Measurements from ENCODE around the gene ZNF668.

Gene ZNF668

GRCh38 chr16:31063495-31063842 is 10.6 kb downstream of the ZNF668 start:
- in situ Hi-C loops (cut with MboI; ENCODE audit: low sequenced_read_pairs), result no loop called here

- in situ Hi-C loops (cut with MboI; ENCODE audit: low sequenced_read_pairs), result no loop called here
These were observed 12.1 kb downstream of the ZNF668 start for GRCh38 chr16:31061813-31062440.

GRCh38 chr16:31061126-31061812 is 12.8 kb downstream of the ZNF668 start:
- in situ Hi-C loops (cut with MboI; ENCODE audit: low sequenced_read_pairs), result no loop called here

- in situ Hi-C loops (cut with MboI; ENCODE audit: low sequenced_read_pairs), result no loop called here
These were observed 18.4 kb downstream of the ZNF668 start for GRCh38 chr16:31055613-31056012.

- in situ Hi-C loops (cut with MboI; ENCODE audit: low sequenced_read_pairs), result no loop called here
These were observed 21.9 kb downstream of the ZNF668 start for GRCh38 chr16:31052114-31052513.

GRCh38 chr16:31050280-31051030 is 23.6 kb downstream of the ZNF668 start:
- in situ Hi-C loops (cut with MboI; ENCODE audit: low sequenced_read_pairs), result no loop called here

- in situ Hi-C loops (cut with MboI; ENCODE audit: low sequenced_read_pairs), result no loop called here
These were observed 30.1 kb downstream of the ZNF668 start for GRCh38 chr16:31043898-31044481.

GRCh38 chr16:31043352-31043751 is 30.7 kb downstream of the ZNF668 start:
- in situ Hi-C loops (cut with MboI; ENCODE audit: low sequenced_read_pairs), result no loop called here

GRCh38 chr16:31042866-31043265 is 31.2 kb downstream of the ZNF668 start:
- in situ Hi-C loops (cut with MboI; ENCODE audit: low sequenced_read_pairs), result no loop called here

- in situ Hi-C loops (cut with MboI; ENCODE audit: low sequenced_read_pairs), result no loop called here
These were observed 35.0 kb downstream of the ZNF668 start for GRCh38 chr16:31038993-31039392.

- in situ Hi-C loops (cut with MboI; ENCODE audit: low sequenced_read_pairs), result no loop called here
These were observed 37.3 kb downstream of the ZNF668 start for GRCh38 chr16:31036691-31037090.

- in situ Hi-C loops (cut with MboI; ENCODE audit: low sequenced_read_pairs), result no loop called here
These were observed 40.1 kb downstream of the ZNF668 start for GRCh38 chr16:31033709-31034492.

GRCh38 chr16:31032736-31033708 is 41.0 kb downstream of the ZNF668 start, which contains the start of gene STX4:
TSS of gene STX4 (plus strand) at chr16:31033558. CDS start at chr16:31033806, 248 bp downstream.
- in situ Hi-C loops (cut with MboI; ENCODE audit: low sequenced_read_pairs), result no loop called here

GRCh38 chr16:31031276-31031675 is 42.8 kb downstream of the ZNF668 start:
- in situ Hi-C loops (cut with MboI; ENCODE audit: low sequenced_read_pairs), result no loop called here

GRCh38 chr16:31029272-31029671 is 44.8 kb downstream of the ZNF668 start:
- in situ Hi-C loops (cut with MboI; ENCODE audit: low sequenced_read_pairs), result no loop called here

- in situ Hi-C loops (cut with MboI; ENCODE audit: low sequenced_read_pairs), result no loop called here
These were observed 48.7 kb downstream of the ZNF668 start for GRCh38 chr16:31025339-31025738.

GRCh38 chr16:31023627-31024226 is 50.3 kb downstream of the ZNF668 start:
- in situ Hi-C loops (cut with MboI; ENCODE audit: low sequenced_read_pairs), result no loop called here

GRCh38 chr16:31023252-31023602 is 50.8 kb downstream of the ZNF668 start:
- in situ Hi-C loops (cut with MboI; ENCODE audit: low sequenced_read_pairs), result no loop called here

GRCh38 chr16:31022544-31023251 is 51.3 kb downstream of the ZNF668 start:
- in situ Hi-C loops (cut with MboI; ENCODE audit: low sequenced_read_pairs), result no loop called here
